MM.1S (cell line): ENCODE data around the gene PFN3.
A peak's percentile ranks its signal among the peaks of the same experiment; 100 is the strongest.

Experiments used
- DNase-seq: peaks from one replicate; pipeline ENCODE4 v3.0.0-alpha.2; 2015
- H2AFZ ChIP-seq: fragments of 300-600 bp; sonication (generic); 2 replicates; pipeline ENCODE4 v1.6.0; 2016; ENCODE audit warnings: antibody characterized with exemption, low read length
- H3F3A ChIP-seq: fragments of 300-600 bp; sonication (generic); 2 replicates; pipeline ENCODE4 v1.6.1; 2016; ENCODE audit warnings: mild to moderate bottlenecking, antibody characterized with exemption, low read length, moderate library complexity, mixed read lengths; ENCODE audit not compliant: insufficient read depth
- H3K27ac ChIP-seq: fragments of 300-600 bp; sonication (generic); 2 replicates; pipeline ENCODE4 v1.5.1; 2016; ENCODE audit warnings: mild to moderate bottlenecking, low read length
- H3K27me3 ChIP-seq: fragments of 300-600 bp; sonication (generic); replicated peaks from 2 replicates; pipeline ENCODE4 v1.6.0; 2016; ENCODE audit warnings: low read length; ENCODE audit not compliant: insufficient read depth
- H3K36me3 ChIP-seq: fragments of 300-600 bp; sonication (generic); replicated peaks from 2 replicates; pipeline ENCODE4 v1.6.1; 2016; ENCODE audit warnings: mild to moderate bottlenecking, low read length, mixed read lengths; ENCODE audit not compliant: insufficient read depth
- H3K4me1 ChIP-seq: fragments of 300-600 bp; sonication (generic); 2 replicates; pipeline ENCODE4 v1.6.1; 2016; ENCODE audit warnings: low read length, mixed read lengths
- H3K4me2 ChIP-seq: fragments of 300-600 bp; sonication (generic); 2 replicates; pipeline ENCODE4 v1.6.0; 2016; ENCODE audit warnings: low read depth, low read length
- H3K4me3 ChIP-seq: fragments of 300-600 bp; sonication (generic); 2 replicates; pipeline ENCODE4 v1.5.1; 2016; ENCODE audit warnings: low read length, mixed read lengths
- H3K79me2 ChIP-seq: fragments of 300-600 bp; sonication (generic); 2 replicates; pipeline ENCODE4 v1.6.1; 2016; ENCODE audit warnings: mixed run types, low read length, mixed read lengths
- H3K9ac ChIP-seq: fragments of 300-600 bp; sonication (generic); 2 replicates; pipeline ENCODE4 v1.6.1; 2016; ENCODE audit warnings: low read length, mixed read lengths
- H3K9me2 ChIP-seq: fragments of 300-600 bp; sonication (generic); replicated peaks from 2 replicates; pipeline ENCODE4 v1.6.1; 2016; ENCODE audit warnings: mild to moderate bottlenecking, low read length, mixed read lengths; ENCODE audit not compliant: insufficient read depth
- H3K9me3 ChIP-seq: fragments of 300-600 bp; sonication (generic); replicated peaks from 2 replicates; pipeline ENCODE4 v1.6.1; 2016; ENCODE audit warnings: mild to moderate bottlenecking, low read length, mixed read lengths; ENCODE audit not compliant: insufficient read depth
- H4K20me1 ChIP-seq: fragments of 300-600 bp; sonication (generic); 2 replicates; pipeline ENCODE4 v1.6.1; 2016; ENCODE audit warnings: mild to moderate bottlenecking, low read length, moderate library complexity, mixed read lengths; ENCODE audit not compliant: insufficient read depth
- CTCF ChIP-seq: fragments of 300-600 bp; sonication (generic); IDR thresholded peaks from 2 replicates; pipeline ENCODE4 v1.5.1; 2016; ENCODE audit warnings: antibody characterized with exemption, low read length, mixed read lengths
- EZH2 ChIP-seq: fragments of 300-600 bp; sonication (generic); optimal IDR thresholded peaks from 2 replicates; pipeline ENCODE3; 2017; ENCODE audit warnings: low read depth, mild to moderate bottlenecking, antibody characterized with exemption, low read length, mixed read lengths
- EZH2phosphoT487 ChIP-seq: fragments of 300-600 bp; sonication (generic); IDR thresholded peaks from 2 replicates; pipeline ENCODE4 v1.6.1; 2018; ENCODE audit warnings: antibody characterized with exemption, low read length

The PFN3 gene

GRCh38 chr5:177357146-177357458 lies 43.4 kb downstream of the PFN3 start:
- Histone ChIP-seq H4K20me1 (no peaks in the 10 kb centered on the region), H3K79me2 (peaks cover 35% of the 10 kb centered on the region), H3K4me3 (peak overlapping the region; percentile 97), H2AFZ (peak overlapping the region; percentile 79), H3K36me3 (no peaks in the 10 kb centered on the region), H3F3A (peaks cover 9% of the 10 kb centered on the region; the same call in 1 of the 2 replicates), H3K27me3 (no peaks in the 10 kb centered on the region), H3K9me2 (no peaks in the 10 kb centered on the region), H3K9ac (peak overlapping the region; percentile 94; the same call in 1 of the 2 replicates), H3K4me1 (peaks cover 50% of the 10 kb centered on the region), H3K9me3 (no peaks in the 10 kb centered on the region), H3K4me2 (peak overlapping the region; percentile 91), H3K27ac (peak overlapping the region; percentile 92; the same call in 1 of the 2 replicates)
- TF ChIP-seq CTCF: no peak
- no peak for TF ChIP-seq EZH2phosphoT487
- TF ChIP-seq EZH2: no peak
- no peak for DNase-seq

GRCh38 chr5:177356746-177357145 lies 43.7 kb downstream of the PFN3 start:
- peaks cover 46% of the 10 kb centered on the region for H3K4me1 ChIP-seq
- peaks cover 34% of the 10 kb centered on the region for H3K79me2 ChIP-seq
- no peaks in the 10 kb centered on the region for H3K36me3 ChIP-seq
- H3K9me2 ChIP-seq: no peaks in the 10 kb centered on the region
- DNase-seq: no peak
- 0 out of 2 replicates have a peak overlapping the region, but pooled peaks have one; percentile 94 for H3K9ac ChIP-seq
- peaks cover 6% of the 10 kb centered on the region; the same call in 1 of the 2 replicates for H3F3A ChIP-seq
- H3K27ac ChIP-seq: peak overlapping the region; percentile 92; the same call in 1 of the 2 replicates
- peak overlapping the region; percentile 79; the same call in 1 of the 2 replicates for H2AFZ ChIP-seq
- H3K27me3 ChIP-seq: no peaks in the 10 kb centered on the region
- no peak overlapping the region for H3K4me3 ChIP-seq
- H3K4me2 ChIP-seq: peak overlapping the region; percentile 91; the same call in 1 of the 2 replicates
- no peaks in the 10 kb centered on the region for H3K9me3 ChIP-seq
- no peak for TF ChIP-seq CTCF
- TF ChIP-seq EZH2phosphoT487: no peak
- no peak for TF ChIP-seq EZH2
- H4K20me1 ChIP-seq: no peaks in the 10 kb centered on the region

GRCh38 chr5:177355868-177356168 lies 44.6 kb downstream of the PFN3 start:
- H2AFZ ChIP-seq: no peak overlapping the region
- no peak overlapping the region for H3K4me3 ChIP-seq
- H3K4me2 ChIP-seq: no peak overlapping the region
- no peaks in the 10 kb centered on the region for H3K9me3 ChIP-seq
- no peak overlapping the region for H3K27ac ChIP-seq
- no peak overlapping the region for H3K9ac ChIP-seq
- no peaks in the 10 kb centered on the region for H3K9me2 ChIP-seq
- TF ChIP-seq CTCF: no peak
- TF ChIP-seq EZH2: no peak
- no peak for TF ChIP-seq EZH2phosphoT487
- H3K4me1 ChIP-seq: peaks cover 37% of the 10 kb centered on the region
- H4K20me1 ChIP-seq: no peaks in the 10 kb centered on the region
- peaks cover 35% of the 10 kb centered on the region for H3K79me2 ChIP-seq
- H3K36me3 ChIP-seq: no peaks in the 10 kb centered on the region
- H3K27me3 ChIP-seq: no peaks in the 10 kb centered on the region
- peaks cover 7% of the 10 kb centered on the region; the same call in 1 of the 2 replicates for H3F3A ChIP-seq
- no peak for DNase-seq
